Astrocyte of the cerebellum (primary cell): ENCODE results near the gene WDR7.

Experiments
- DNase-seq: peaks from one replicate; pipeline ENCODE4 v3.0.0-alpha.2; 2011; ENCODE audit warnings: low read depth
- H3K4me3 ChIP-seq: 2 replicates; pipeline ENCODE4 v1.5.1; 2011; ENCODE audit warnings: mild to moderate bottlenecking, low read depth, low read length, moderate library complexity
- CTCF ChIP-seq: IDR thresholded peaks from 2 replicates; pipeline ENCODE4 v1.5.1; 2012; ENCODE audit warnings: low read length, low read depth, moderate library complexity, mild to moderate bottlenecking; ENCODE audit errors: missing control alignments
- in situ Hi-C: cut with HindIII; loops from 2 replicates; pipeline ENCODE4 v1.10.0; 2017; ENCODE audit warnings: low sequenced_read_pairs

The WDR7 gene

GRCh38 chr18:57035590-57035989 lies 384.4 kb downstream of the WDR7 start:
- no peak overlapping the region for H3K4me3 ChIP-seq
- in situ Hi-C loops: no loop called here
- TF ChIP-seq CTCF: no peak
- DNase-seq: no peak

- TF ChIP-seq CTCF: no peak
These were observed 387.2 kb downstream of the WDR7 start for GRCh38 chr18:57038395-57038794.

GRCh38 chr18:57040175-57040574 lies 389.0 kb downstream of the WDR7 start:
- no peak for TF ChIP-seq CTCF
- no peak for DNase-seq
- no peak overlapping the region for H3K4me3 ChIP-seq
- in situ Hi-C loops: no loop called here

More at GRCh38 chr18:57038395-57038794, 387.2 kb downstream of the WDR7 start:
- DNase-seq: no peak
- in situ Hi-C loops: no loop called here
- no peak overlapping the region for H3K4me3 ChIP-seq

- H3K4me3 ChIP-seq: no peak overlapping the region
- in situ Hi-C loops: no loop called here
- DNase-seq: no peak
- TF ChIP-seq CTCF: no peak
These were observed 392.1 kb downstream of the WDR7 start for GRCh38 chr18:57043241-57043640.

GRCh38 chr18:57048351-57048750 lies 397.2 kb downstream of the WDR7 start:
- DNase-seq: no peak
- no peak overlapping the region for H3K4me3 ChIP-seq
- in situ Hi-C loops: no loop called here
- TF ChIP-seq CTCF: no peak

- in situ Hi-C loops: no loop called here
- no peak for DNase-seq
- TF ChIP-seq CTCF: no peak
These were observed 397.7 kb downstream of the WDR7 start for GRCh38 chr18:57048859-57049258.

More at GRCh38 chr18:57048859-57049258, 397.7 kb downstream of the WDR7 start:
- H3K4me3 ChIP-seq: no peak overlapping the region
